Right renal cortex interstitium (tissue), 3 donors: Measurements from ENCODE around the gene LCLAT1. TPM values are rescaled to one million over a fixed set of nuclear protein-coding genes. Genes with fewer than 3 reads are reported as not detected.
"Not testable (repeated sequence)": the region's sequence is repeated elsewhere in the genome, so short reads cannot be mapped to it uniquely, and the experiment has no call there.

Experiments
- DNase-seq, 3 donors: peaks; one replicate each; pipeline ENCODE4 v3.0.0-alpha.2; 2013; ENCODE audit warnings: low read depth in 3 of 3, low spot score in 2 of 3
- polyA plus RNA-seq, 3 donors: library from polyadenylated mRNA; unstranded; fragments of 120-200 nt; gene quantifications; one replicate each; pipeline ENCODE4 v1.2.1, GENCODE V29; 2013; ENCODE audit not compliant: insufficient read length in 3 of 3

LCLAT1 gene
- polyA plus RNA-seq, 3 donors, result 19.6 to 20.5 (median 20.1) TPM

GRCh38 chr2:30631051-30631671 lies 184.1 kb downstream of the LCLAT1 start:
- DNase-seq, result no peak

GRCh38 chr2:30633039-30633438 lies 186.0 kb downstream of the LCLAT1 start:
- no peak for DNase-seq

DNA sequence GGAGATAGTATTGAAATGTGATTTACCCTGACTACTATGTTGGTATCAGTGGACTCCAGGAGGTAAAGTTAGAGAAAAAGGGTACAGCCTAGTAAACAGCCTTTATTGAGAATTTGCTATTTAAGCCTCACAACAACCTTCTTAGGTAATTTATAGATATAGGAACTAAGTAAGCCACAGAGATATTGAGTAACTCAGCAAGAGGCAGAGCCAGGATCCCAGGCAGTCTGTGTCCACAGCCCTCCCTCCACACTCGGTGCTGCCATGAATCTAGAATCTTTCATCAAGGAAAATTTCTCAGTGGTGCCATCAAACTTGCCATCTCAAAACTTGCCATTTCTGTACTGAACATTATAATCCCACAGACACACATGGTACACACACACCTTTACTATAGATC lies 189.3 kb downstream of the LCLAT1 start:
- no peak for DNase-seq

DNA sequence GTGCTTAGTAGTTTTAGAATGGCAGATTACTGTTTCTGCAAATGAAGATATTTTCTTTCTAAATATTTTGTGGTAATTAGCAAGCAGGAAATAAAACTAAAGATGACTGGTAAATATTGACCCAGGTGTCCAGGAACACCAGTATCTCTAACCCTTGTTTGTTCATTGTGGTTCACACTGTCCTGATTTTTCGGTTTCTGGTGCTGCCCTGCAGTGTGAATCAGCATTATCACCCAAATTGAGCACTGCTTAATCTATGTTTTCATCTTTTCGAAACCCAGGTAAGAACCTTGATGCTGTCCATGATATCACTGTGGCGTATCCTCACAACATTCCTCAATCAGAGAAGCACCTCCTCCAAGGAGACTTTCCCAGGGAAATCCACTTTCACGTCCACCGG lies 192.8 kb downstream of the LCLAT1 start:
- no peak for DNase-seq

GRCh38 chr2:30641765-30642345 lies 194.8 kb downstream of the LCLAT1 start:
- no peak for DNase-seq

- DNase-seq, result not testable (repeated sequence)
Measured at GRCh38 chr2:30643013-30643412, 196.0 kb downstream of the LCLAT1 start.

- no peak for DNase-seq
Measured at GRCh38 chr2:30643674-30644073, 196.6 kb downstream of the LCLAT1 start.

DNA sequence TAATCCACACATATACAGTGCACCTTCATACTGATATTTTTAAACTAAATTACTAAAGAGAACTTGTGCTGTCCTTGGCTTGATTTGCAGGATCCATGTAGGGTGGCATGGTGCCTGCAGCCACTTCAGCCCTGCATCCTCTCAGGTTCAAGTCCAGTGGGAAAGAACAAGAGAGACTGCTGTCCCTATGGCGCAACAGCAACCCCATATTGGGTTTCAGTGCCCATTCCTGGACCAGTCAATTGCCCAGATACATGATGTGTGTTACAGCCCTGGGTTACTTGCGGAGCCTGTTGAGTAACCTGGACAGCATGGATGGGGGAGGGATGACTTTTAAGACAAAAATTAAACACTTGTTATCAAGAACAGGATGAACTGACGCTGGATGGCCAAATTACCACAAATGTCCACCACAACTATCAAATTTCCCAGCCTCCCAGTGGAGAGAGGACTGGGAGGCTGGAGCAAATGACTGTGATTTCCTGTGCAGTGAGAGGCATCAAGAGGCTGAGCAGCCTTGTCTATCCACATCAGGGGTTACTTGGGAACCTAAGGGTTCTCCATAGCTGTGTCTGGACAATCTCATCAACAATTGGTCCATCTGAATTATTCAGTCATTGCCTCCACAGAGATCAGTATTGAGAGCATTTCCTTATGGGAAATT lies 198.2 kb downstream of the LCLAT1 start:
- DNase-seq, result no peak

DNA sequence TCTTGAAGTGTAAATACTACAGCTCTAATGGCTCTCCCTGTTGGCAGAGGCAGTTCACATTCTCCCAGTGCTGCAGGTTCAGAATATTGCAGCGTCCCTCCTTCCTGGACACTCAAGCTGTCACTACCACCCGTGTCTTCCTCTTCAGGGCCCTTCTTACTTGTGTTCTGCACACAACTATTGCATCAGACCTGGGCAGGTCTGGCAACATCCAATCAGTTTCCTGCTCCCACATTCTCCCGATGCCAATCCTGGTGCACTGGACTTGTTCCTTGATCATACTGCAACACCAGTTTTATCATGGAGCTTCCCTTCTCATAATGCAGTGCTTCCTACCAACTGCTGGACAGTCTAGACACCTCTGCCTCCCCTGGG lies 198.7 kb downstream of the LCLAT1 start:
- no peak for DNase-seq

- no peak for DNase-seq
Measured at GRCh38 chr2:30647752-30648457, 200.9 kb downstream of the LCLAT1 start.

DNA sequence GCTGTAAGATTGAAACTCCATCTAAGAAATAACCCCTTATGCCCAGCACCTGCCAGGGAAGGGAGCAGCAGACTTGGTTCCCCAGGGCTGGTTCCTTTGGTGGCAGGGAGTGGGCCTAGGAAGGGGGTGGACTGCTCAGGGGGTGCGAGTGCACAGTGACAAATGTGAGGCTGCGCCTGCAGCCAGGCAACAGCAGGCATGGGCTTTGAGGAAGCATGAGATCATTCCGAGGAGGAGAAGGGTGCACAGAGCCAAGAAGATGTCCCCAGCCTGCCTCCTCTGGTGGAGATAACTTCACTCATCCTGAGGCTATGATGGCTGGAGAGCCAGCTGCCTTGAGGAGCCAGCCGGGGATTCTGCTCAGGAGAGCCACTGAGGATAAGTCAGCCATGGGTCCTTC lies 202.2 kb downstream of the LCLAT1 start:
- no peak for DNase-seq

- DNase-seq, result no peak
Measured at GRCh38 chr2:30649828-30650227, 202.8 kb downstream of the LCLAT1 start.

- no peak for DNase-seq
Measured at GRCh38 chr2:30652271-30652915, 205.3 kb downstream of the LCLAT1 start.

- DNase-seq, result no peak
Measured at GRCh38 chr2:30653847-30654246, 206.8 kb downstream of the LCLAT1 start.

DNA sequence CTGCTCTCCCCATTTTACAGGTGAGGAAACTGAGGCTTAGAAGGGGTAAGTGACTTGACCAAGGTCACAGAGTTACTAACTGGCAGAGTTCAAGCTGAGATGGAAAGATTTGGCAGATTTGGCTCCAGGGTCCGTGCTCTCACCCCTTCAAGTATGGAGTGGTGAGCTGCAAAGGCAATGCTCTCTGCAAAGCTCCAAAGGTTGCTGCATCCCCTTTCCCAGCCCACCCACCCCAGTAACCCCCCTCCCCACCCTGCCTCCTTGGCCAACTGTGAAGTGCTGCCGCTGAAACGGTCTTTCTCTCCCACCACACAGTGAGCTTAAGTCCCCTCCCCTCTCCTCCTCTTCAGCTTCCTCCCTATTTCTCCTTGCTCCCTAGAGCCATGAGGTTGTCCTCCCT lies 207.4 kb downstream of the LCLAT1 start:
- no peak for DNase-seq

GRCh38 chr2:30655211-30655610 lies 208.2 kb downstream of the LCLAT1 start:
- no peak for DNase-seq

DNA sequence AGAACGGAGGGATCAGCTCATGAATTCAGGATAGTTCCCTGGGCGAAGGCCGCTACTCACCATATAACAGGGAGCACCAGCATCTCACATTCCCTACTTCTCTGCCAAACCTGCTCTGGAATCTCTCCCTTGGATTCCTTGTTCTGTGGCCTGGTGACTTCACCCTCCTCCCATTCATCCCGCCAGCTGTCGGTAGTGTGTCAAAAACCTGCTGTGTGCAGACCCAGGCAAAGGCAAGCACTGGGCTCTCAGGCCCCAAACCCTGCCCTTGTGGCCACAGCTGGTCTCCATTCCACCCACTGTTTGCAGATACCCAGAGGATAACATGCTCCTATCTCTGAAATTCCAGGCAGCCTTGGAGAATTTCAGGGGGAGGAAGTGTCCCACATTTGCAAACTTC lies 208.6 kb downstream of the LCLAT1 start:
- no peak for DNase-seq

GRCh38 chr2:30656079-30656478 lies 209.0 kb downstream of the LCLAT1 start:
- no peak for DNase-seq

GRCh38 chr2:30661173-30662107 lies 214.4 kb downstream of the LCLAT1 start:
- no peak for DNase-seq
